GM12878 (cell line): ENCODE measurements around the gene NUDT13. TPM values are rescaled to one million over a fixed set of nuclear protein-coding genes. Genes with fewer than 3 reads are reported as not detected.

Experiments
- ASH2L ChIP-seq: fragments of 300-600, 200-600 bp; sonication (generic); IDR thresholded peaks from 2 replicates; pipeline ENCODE4 v1.6.1; 2017; ENCODE audit warnings: low read depth, mild to moderate bottlenecking, borderline replicate concordance
- BMI1 ChIP-seq: fragments of 450-650 bp; IDR thresholded peaks from 2 replicates; pipeline ENCODE4 v1.6.1; 2016; ENCODE audit warnings: mild to moderate bottlenecking, moderate library complexity, borderline replicate concordance
- BRCA1 ChIP-seq: IDR thresholded peaks from 2 replicates; pipeline ENCODE4 v1.6.1; 2011; ENCODE audit warnings: low read depth, low read length, improper control_type of control experiment
- CBX3 ChIP-seq: fragments of 200-600 bp; sonication (generic); IDR thresholded peaks from 2 replicates; pipeline ENCODE4 v1.6.1; 2016; ENCODE audit warnings: low read depth, borderline replicate concordance
- EED ChIP-seq: sonication (generic); IDR thresholded peaks from 2 replicates; pipeline ENCODE4 v1.6.1; 2016; ENCODE audit warnings: antibody characterized with exemption, low read depth
- EGR1 ChIP-seq, 2 experiments: IDR thresholded peaks; 1 replicate in 1 of 2; 2 replicates in 1 of 2; pipeline ENCODE4 v1.6.1; 2011 to 2012; ENCODE audit warnings: low read depth in 2 of 2, low read length in 2 of 2, borderline replicate concordance in 1 of 2, mild to moderate bottlenecking in 1 of 2, moderate library complexity in 1 of 2
- JUND ChIP-seq: IDR thresholded peaks from 2 replicates; pipeline ENCODE4 v1.6.1; 2012; ENCODE audit warnings: low read depth, mild to moderate bottlenecking, low read length, improper control_type of control experiment, moderate library complexity
- LARP7 ChIP-seq: fragments of 450-650 bp; IDR thresholded peaks from 2 replicates; pipeline ENCODE4 v1.6.1; 2017; ENCODE audit warnings: mild to moderate bottlenecking
- NR2C1 ChIP-seq: fragments of 450-650 bp; IDR thresholded peaks from 2 replicates; pipeline ENCODE4 v1.6.1; 2017; ENCODE audit warnings: antibody characterized with exemption, mild to moderate bottlenecking, moderate library complexity
- NR2C2 ChIP-seq: IDR thresholded peaks from 2 replicates; pipeline ENCODE4 v1.6.1; 2011; ENCODE audit warnings: borderline replicate concordance, low read depth; ENCODE audit not compliant: control insufficient read depth, insufficient read length
- PAX5 ChIP-seq: IDR thresholded peaks from 2 replicates; pipeline ENCODE4 v1.6.1; 2011; ENCODE audit warnings: low read depth, low read length, borderline replicate concordance
- RBBP5 ChIP-seq: fragments of 200-600 bp; sonication (generic); conservative IDR thresholded peaks from 2 replicates; pipeline ENCODE4 v1.6.1; 2016
- RELA ChIP-seq: fragments of 450-650 bp; IDR thresholded peaks from 2 replicates; pipeline ENCODE4 v1.8.0; 2014; ENCODE audit warnings: borderline replicate concordance; ENCODE audit not compliant: partially characterized antibody
- SIX5 ChIP-seq: IDR thresholded peaks from 2 replicates; pipeline ENCODE4 v1.6.1; 2011; ENCODE audit warnings: mild to moderate bottlenecking, low read depth, low read length, moderate library complexity; ENCODE audit not compliant: severe bottlenecking
- SRF ChIP-seq, 2 experiments: IDR thresholded peaks; 2 replicates each; pipeline ENCODE4 v1.6.1; 2011; ENCODE audit warnings: low read depth in 2 of 2, low read length in 2 of 2, mild to moderate bottlenecking in 1 of 2, moderate library complexity in 1 of 2
- ZNF24 ChIP-seq: fragments of 450-650 bp; IDR thresholded peaks from 2 replicates; pipeline ENCODE4 v1.6.1; 2017; ENCODE audit warnings: antibody characterized with exemption, mild to moderate bottlenecking
- ZNF622 ChIP-seq: fragments of 450-650 bp; IDR thresholded peaks from 2 replicates; pipeline ENCODE4 v1.6.1; 2017; ENCODE audit warnings: mild to moderate bottlenecking, inconsistent platforms
- ZZZ3 ChIP-seq: IDR thresholded peaks from 2 replicates; pipeline ENCODE4 v1.6.1; 2011; ENCODE audit warnings: low read depth; ENCODE audit not compliant: control insufficient read depth, insufficient read length
- polyA plus RNA-seq, 11 experiments: library from polyadenylated mRNA; depleted of rRNA in 4 of 11; unstranded in 6 of 11; stranded (reverse) in 5 of 11; fragments of >200 nt; fragmentation: Nextera tagmentation in 4 of 11; fragmentation: Illumina TruSeq in 1 of 11; extraction: Ambion mirVana in 4 of 11; extraction: Trizol in 1 of 11; gene quantifications; 1 replicate in 1 of 11; 2 replicates in 10 of 11; pipeline versions ENCODE4 v1.2.1 to v1.2.3, GENCODE V29; 2011 to 2016; ENCODE audit warnings: inconsistent platforms in 2 of 11, missing spikeins in 2 of 11, low read depth in 1 of 11
- total RNA-seq, 4 experiments: library from RNA; depleted of rRNA in 3 of 4; stranded (reverse); fragments of >200 nt in 3 of 4; fragmentation: Illumina TruSeq in 1 of 4; extraction: Trizol in 1 of 4; gene quantifications; 2 replicates each; pipeline versions ENCODE4 v1.2.1 to v1.2.3, GENCODE V29; 2013 to 2021
- TF ChIP-seq, protein P1 (sequence below): fragments of 450-650 bp; formaldehyde crosslinking; IDR thresholded peaks from 2 replicates; pipeline ENCODE4 v1.4.0; 2020; ENCODE audit warnings: mild to moderate bottlenecking, moderate library complexity
- TF ChIP-seq, protein P2 (sequence below): IDR thresholded peaks from 2 replicates; pipeline ENCODE4 v1.6.1; 2012; ENCODE audit warnings: mild to moderate bottlenecking, low read depth, low read length
- TF ChIP-seq, protein P3 (sequence below): fragments of 450-650 bp; IDR thresholded peaks from 2 replicates; pipeline ENCODE4 v1.6.1; 2017; ENCODE audit warnings: mild to moderate bottlenecking

The NUDT13 gene
- total and polyA plus RNA-seq, 10 of the 15 experiments (the other 5 are each of a cell fraction or from before 2014, with no cell fraction given) = 0.72 to 6.1 (median 1.9) TPM

DNA sequence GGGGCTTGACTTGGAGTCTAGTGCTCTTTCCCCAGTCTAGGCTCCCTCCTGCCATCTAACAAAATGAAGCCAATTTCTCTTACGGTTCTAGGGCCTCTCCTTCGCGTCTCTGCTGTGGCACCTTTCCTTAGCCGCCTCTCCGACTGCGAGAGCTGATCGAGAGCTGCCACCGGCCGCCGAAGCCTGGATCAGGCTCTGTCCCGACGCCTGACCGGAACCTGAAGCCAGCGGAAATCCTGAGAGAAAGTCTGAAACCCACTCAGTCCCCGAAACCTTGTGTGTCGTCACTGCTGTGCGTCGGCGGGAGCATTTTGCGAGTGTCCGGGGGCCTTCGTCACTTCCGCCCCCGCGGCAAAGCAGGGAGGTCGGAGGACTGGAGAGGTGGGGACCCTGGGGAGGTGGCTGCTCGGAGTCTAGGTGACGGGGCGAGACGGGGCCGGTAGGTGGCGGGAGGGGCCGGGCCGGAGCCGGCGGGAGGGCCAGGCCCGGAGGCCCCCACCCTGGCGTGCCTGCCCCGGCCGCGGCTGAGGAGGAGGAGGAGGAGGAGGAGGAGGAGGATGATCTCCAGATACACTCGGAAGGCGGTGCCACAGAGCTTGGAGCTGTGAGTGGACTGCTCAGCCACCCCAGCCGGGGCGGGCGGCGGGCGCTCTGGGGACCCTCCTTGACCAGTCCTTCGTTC, 57.7 kb downstream of the NUDT13 start, which contains the start of the genes ECD and FAM149B1 (continued):
- TF ChIP-seq, protein P1, sequence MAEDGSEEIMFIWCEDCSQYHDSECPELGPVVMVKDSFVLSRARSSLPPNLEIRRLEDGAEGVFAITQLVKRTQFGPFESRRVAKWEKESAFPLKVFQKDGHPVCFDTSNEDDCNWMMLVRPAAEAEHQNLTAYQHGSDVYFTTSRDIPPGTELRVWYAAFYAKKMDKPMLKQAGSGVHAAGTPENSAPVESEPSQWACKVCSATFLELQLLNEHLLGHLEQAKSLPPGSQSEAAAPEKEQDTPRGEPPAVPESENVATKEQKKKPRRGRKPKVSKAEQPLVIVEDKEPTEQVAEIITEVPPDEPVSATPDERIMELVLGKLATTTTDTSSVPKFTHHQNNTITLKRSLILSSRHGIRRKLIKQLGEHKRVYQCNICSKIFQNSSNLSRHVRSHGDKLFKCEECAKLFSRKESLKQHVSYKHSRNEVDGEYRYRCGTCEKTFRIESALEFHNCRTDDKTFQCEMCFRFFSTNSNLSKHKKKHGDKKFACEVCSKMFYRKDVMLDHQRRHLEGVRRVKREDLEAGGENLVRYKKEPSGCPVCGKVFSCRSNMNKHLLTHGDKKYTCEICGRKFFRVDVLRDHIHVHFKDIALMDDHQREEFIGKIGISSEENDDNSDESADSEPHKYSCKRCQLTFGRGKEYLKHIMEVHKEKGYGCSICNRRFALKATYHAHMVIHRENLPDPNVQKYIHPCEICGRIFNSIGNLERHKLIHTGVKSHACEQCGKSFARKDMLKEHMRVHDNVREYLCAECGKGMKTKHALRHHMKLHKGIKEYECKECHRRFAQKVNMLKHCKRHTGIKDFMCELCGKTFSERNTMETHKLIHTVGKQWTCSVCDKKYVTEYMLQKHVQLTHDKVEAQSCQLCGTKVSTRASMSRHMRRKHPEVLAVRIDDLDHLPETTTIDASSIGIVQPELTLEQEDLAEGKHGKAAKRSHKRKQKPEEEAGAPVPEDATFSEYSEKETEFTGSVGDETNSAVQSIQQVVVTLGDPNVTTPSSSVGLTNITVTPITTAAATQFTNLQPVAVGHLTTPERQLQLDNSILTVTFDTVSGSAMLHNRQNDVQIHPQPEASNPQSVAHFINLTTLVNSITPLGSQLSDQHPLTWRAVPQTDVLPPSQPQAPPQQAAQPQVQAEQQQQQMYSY (CRISPR knock-in tag) = no peak
- no peak for TF ChIP-seq EED
- TF ChIP-seq ZZZ3 = no peak
- peak in 1 of 2 experiments; percentile 95; a peak in 3 of 4 replicates for TF ChIP-seq SRF (IDR thresholded peaks at IDR 0.05; ENCODE audit: low read depth in 2 of 2, low read length in 2 of 2)
- TF ChIP-seq PAX5 = 0 out of 2 replicates have a peak, but pooled peaks have one; percentile 37
- peak; percentile 39 for TF ChIP-seq NR2C1
- TF ChIP-seq, protein P2, sequence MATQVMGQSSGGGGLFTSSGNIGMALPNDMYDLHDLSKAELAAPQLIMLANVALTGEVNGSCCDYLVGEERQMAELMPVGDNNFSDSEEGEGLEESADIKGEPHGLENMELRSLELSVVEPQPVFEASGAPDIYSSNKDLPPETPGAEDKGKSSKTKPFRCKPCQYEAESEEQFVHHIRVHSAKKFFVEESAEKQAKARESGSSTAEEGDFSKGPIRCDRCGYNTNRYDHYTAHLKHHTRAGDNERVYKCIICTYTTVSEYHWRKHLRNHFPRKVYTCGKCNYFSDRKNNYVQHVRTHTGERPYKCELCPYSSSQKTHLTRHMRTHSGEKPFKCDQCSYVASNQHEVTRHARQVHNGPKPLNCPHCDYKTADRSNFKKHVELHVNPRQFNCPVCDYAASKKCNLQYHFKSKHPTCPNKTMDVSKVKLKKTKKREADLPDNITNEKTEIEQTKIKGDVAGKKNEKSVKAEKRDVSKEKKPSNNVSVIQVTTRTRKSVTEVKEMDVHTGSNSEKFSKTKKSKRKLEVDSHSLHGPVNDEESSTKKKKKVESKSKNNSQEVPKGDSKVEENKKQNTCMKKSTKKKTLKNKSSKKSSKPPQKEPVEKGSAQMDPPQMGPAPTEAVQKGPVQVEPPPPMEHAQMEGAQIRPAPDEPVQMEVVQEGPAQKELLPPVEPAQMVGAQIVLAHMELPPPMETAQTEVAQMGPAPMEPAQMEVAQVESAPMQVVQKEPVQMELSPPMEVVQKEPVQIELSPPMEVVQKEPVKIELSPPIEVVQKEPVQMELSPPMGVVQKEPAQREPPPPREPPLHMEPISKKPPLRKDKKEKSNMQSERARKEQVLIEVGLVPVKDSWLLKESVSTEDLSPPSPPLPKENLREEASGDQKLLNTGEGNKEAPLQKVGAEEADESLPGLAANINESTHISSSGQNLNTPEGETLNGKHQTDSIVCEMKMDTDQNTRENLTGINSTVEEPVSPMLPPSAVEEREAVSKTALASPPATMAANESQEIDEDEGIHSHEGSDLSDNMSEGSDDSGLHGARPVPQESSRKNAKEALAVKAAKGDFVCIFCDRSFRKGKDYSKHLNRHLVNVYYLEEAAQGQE = no peak
- peak; percentile 46; the same call in 1 of the 2 replicates for TF ChIP-seq BRCA1
- peak; percentile 87 for TF ChIP-seq RELA
- no peak for TF ChIP-seq JUND
- no peak for TF ChIP-seq BMI1
- peak in 1 of 2 experiments; percentile 67; a peak in 1 of 3 replicates for TF ChIP-seq EGR1 (IDR thresholded peaks at IDR 0.05; ENCODE audit: borderline replicate concordance in 1 of 2, low read depth in 2 of 2, low read length in 2 of 2)
- TF ChIP-seq ASH2L = no peak
- peak; percentile 77 for TF ChIP-seq SIX5
- TF ChIP-seq, protein P3, sequence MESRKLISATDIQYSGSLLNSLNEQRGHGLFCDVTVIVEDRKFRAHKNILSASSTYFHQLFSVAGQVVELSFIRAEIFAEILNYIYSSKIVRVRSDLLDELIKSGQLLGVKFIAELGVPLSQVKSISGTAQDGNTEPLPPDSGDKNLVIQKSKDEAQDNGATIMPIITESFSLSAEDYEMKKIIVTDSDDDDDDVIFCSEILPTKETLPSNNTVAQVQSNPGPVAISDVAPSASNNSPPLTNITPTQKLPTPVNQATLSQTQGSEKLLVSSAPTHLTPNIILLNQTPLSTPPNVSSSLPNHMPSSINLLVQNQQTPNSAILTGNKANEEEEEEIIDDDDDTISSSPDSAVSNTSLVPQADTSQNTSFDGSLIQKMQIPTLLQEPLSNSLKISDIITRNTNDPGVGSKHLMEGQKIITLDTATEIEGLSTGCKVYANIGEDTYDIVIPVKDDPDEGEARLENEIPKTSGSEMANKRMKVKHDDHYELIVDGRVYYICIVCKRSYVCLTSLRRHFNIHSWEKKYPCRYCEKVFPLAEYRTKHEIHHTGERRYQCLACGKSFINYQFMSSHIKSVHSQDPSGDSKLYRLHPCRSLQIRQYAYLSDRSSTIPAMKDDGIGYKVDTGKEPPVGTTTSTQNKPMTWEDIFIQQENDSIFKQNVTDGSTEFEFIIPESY = no peak
- no peak for TF ChIP-seq CBX3
- TF ChIP-seq LARP7 = peak; percentile 55; the same call in 1 of the 2 replicates
- TF ChIP-seq NR2C2 = no peak
- TF ChIP-seq RBBP5 = 0 out of 2 replicates have a peak, but pooled peaks have one; percentile 57
- TF ChIP-seq ZNF24 = peak; percentile 8; the same call in 1 of the 2 replicates
- no peak for TF ChIP-seq ZNF622
